HepG2 (cell line): ENCODE results near the gene LRIG1. TPM values are rescaled to one million over a fixed set of nuclear protein-coding genes. Genes with fewer than 3 reads are reported as not detected.

ENCODE experiments used
- ATAC-seq: fragments of 200-7000 bp; cut with Tn5 transposase; 3 replicates; pipeline ENCODE4 v1.9.1; 2020; ENCODE audit warnings: mild to moderate bottlenecking, moderate library complexity
- BruUV-seq: library from RNA; stranded (reverse); fragments of 400-500 nt; replicated peaks from 2 replicates; lab custom pipeline; 2021; lab: Mats Ljungman, UMichigan
- CTCF ChIA-PET: fragments of 300-600 bp; formaldehyde crosslinking; extraction: SDS; loops from one replicate; lab custom pipeline; 2021; ENCODE audit warnings: low total read pairs, inconsistent platforms, low intra/inter-chr PET ratio; lab: Yijun Ruan, JAX
- POLR2A ChIA-PET: fragments of 350-600 bp; sonication (Branson Sonifier 250); formaldehyde crosslinking; loops from one replicate; lab custom pipeline; 2020; ENCODE audit warnings: antibody characterized with exemption, inconsistent platforms; lab: Yijun Ruan, JAX
- DNase-seq: peaks from one replicate; pipeline ENCODE4 v3.0.0-alpha.2; 2015; ENCODE audit warnings: low spot score
- FAIRE-seq: peaks from 3 replicates; lab custom pipeline; 2011; peaks lifted over from hg19 to GRCh38; lab: Jason Lieb, UNC
- H2AFZ ChIP-seq: one replicate; pipeline ENCODE4 v1.6.1; 2011; ENCODE audit warnings: low read length, inconsistent platforms
- H3K27ac ChIP-seq: fragments of 300-600 bp; 3 replicates; pipeline ENCODE4 v1.8.0; 2011; ENCODE audit warnings: mixed run types, mild to moderate bottlenecking, mixed read lengths, low read length, inconsistent platforms; ENCODE audit not compliant: insufficient read depth; ENCODE audit errors: extremely low read length
- H3K27me3 ChIP-seq, 2 experiments: fragments of 200-600 bp in 1 of 2; 2 replicates in 1 of 2; 3 replicates in 1 of 2; pipeline versions ENCODE4 v1.6.0 to v1.8.0; 2011; ENCODE audit warnings: low read length in 2 of 2, mild to moderate bottlenecking in 2 of 2, moderate library complexity in 2 of 2, inconsistent platforms in 1 of 2; ENCODE audit not compliant: insufficient read depth in 2 of 2, control insufficient read depth in 1 of 2
- H3K36me3 ChIP-seq, 2 experiments: fragments of 200-600 bp in 1 of 2; replicated peaks in 1 of 2; 2 replicates in 1 of 2; 3 replicates in 1 of 2; pipeline versions ENCODE4 v1.5.1 to v1.8.0; 2011; ENCODE audit warnings: low read length in 2 of 2, inconsistent platforms in 1 of 2; ENCODE audit not compliant: insufficient read depth in 2 of 2, control insufficient read depth in 1 of 2
- H3K4me1 ChIP-seq: 2 replicates; pipeline ENCODE4 v1.5.1; 2012; ENCODE audit warnings: low read length, inconsistent platforms; ENCODE audit not compliant: insufficient read depth
- H3K4me2 ChIP-seq: 2 replicates; pipeline ENCODE4 v1.6.0; 2011; ENCODE audit warnings: low read depth, low read length, inconsistent platforms
- H3K4me3 ChIP-seq, 3 experiments: fragments of 200-600 bp in 1 of 3; sonication (generic), shearing (Covaris generic) in 1 of 3; replicated peaks in 1 of 3; 2 replicates each; pipeline ENCODE4 v1.5.1; 2011 to 2016; ENCODE audit warnings: low read length in 3 of 3, inconsistent platforms in 2 of 3, low read depth in 2 of 3, mild to moderate bottlenecking in 2 of 3, control low read depth in 1 of 3, mixed read lengths in 1 of 3; ENCODE audit not compliant: insufficient read depth in 1 of 3
- H3K79me2 ChIP-seq: one replicate; pipeline ENCODE4 v1.6.1; 2011; ENCODE audit warnings: low read length, inconsistent platforms; ENCODE audit not compliant: insufficient read depth
- H3K9ac ChIP-seq: 2 replicates; pipeline ENCODE4 v1.6.0; 2011; ENCODE audit warnings: mild to moderate bottlenecking, low read depth, low read length, inconsistent platforms; ENCODE audit not compliant: insufficient read depth
- H3K9me3 ChIP-seq: 2 replicates; pipeline ENCODE4 v1.5.1; 2012; ENCODE audit warnings: mild to moderate bottlenecking, low read length
- H4K20me1 ChIP-seq: 2 replicates; pipeline ENCODE4 v1.6.0; 2011; ENCODE audit warnings: inconsistent platforms, mild to moderate bottlenecking, low read length, moderate library complexity; ENCODE audit not compliant: insufficient read depth
- ARNT2 ChIP-seq: sonication (generic); formaldehyde crosslinking; IDR thresholded peaks from 2 replicates; pipeline ENCODE4 v1.8.0; 2022; ENCODE audit warnings: mild to moderate bottlenecking, low read depth, missing genetic modification reagents, moderate library complexity
- ATM ChIP-seq: fragments of 450-650 bp; IDR thresholded peaks from 2 replicates; pipeline ENCODE4 v1.7.1; 2017; ENCODE audit warnings: mild to moderate bottlenecking, borderline replicate concordance
- HDAC2 ChIP-seq: sonication (generic); formaldehyde crosslinking; IDR thresholded peaks from 2 replicates; pipeline ENCODE4 v1.4.0; 2020; ENCODE audit warnings: missing genetic modification reagents
- HMGA1 ChIP-seq: sonication (generic); formaldehyde crosslinking; conservative IDR thresholded peaks from 2 replicates; pipeline ENCODE4 v1.4.0; 2020; ENCODE audit warnings: missing genetic modification reagents
- RARG ChIP-seq: sonication (generic); formaldehyde crosslinking; IDR thresholded peaks from 2 replicates; pipeline ENCODE4 v1.4.0; 2020; ENCODE audit warnings: low read depth, mild to moderate bottlenecking, missing genetic modification reagents
- RBAK ChIP-seq: sonication (generic); formaldehyde crosslinking; IDR thresholded peaks from 2 replicates; pipeline ENCODE4 v1.5.1; 2020; ENCODE audit warnings: mild to moderate bottlenecking, missing genetic modification reagents
- RFXANK ChIP-seq: IDR thresholded peaks from 2 replicates; pipeline ENCODE4 v1.6.1; 2016
- TCF12 ChIP-seq, 2 experiments: fragments of 450-650 bp in 1 of 2; sonication (generic) in 1 of 2; formaldehyde crosslinking in 1 of 2; IDR thresholded peaks; 2 replicates each; pipeline versions ENCODE4 v1.6.1 to v1.8.0; 2017 to 2022; ENCODE audit warnings: antibody characterized with exemption in 1 of 2, mild to moderate bottlenecking in 1 of 2, missing genetic modification reagents in 1 of 2, moderate library complexity in 1 of 2
- TOPORS ChIP-seq: sonication (generic); formaldehyde crosslinking; IDR thresholded peaks from 2 replicates; pipeline ENCODE4 v1.8.0; 2023; ENCODE audit warnings: mild to moderate bottlenecking, missing genetic modification reagents
- ZMYM4 ChIP-seq: sonication (generic); formaldehyde crosslinking; IDR thresholded peaks from 2 replicates; pipeline ENCODE4 v1.8.1; 2023; ENCODE audit warnings: mild to moderate bottlenecking, missing genetic modification reagents
- ZNF138 ChIP-seq: sonication (generic); formaldehyde crosslinking; IDR thresholded peaks from 2 replicates; pipeline ENCODE4 v1.5.0; 2020; ENCODE audit warnings: mild to moderate bottlenecking, low read depth, missing genetic modification reagents
- ZNF501 ChIP-seq: sonication (generic); formaldehyde crosslinking; IDR thresholded peaks from 2 replicates; pipeline ENCODE4 v1.5.1; 2020; ENCODE audit warnings: mild to moderate bottlenecking, moderate library complexity, missing genetic modification reagents
- ZNF546 ChIP-seq: sonication (generic); formaldehyde crosslinking; conservative IDR thresholded peaks from 2 replicates; pipeline ENCODE4 v1.8.1; 2023; ENCODE audit warnings: mild to moderate bottlenecking, missing genetic modification reagents
- WGBS: methylation state at CpG from one replicate; pipeline ENCODE4 v1.1.6; 2017; ENCODE audit warnings: low lambda C conversion rate; 5-methylcytosine and 5-hydroxymethylcytosine counted together
- in situ Hi-C: cut with HindIII; loops from 2 replicates; pipeline ENCODE4 v1.10.0; 2017; ENCODE audit warnings: low pct_unique_long_range_greater_than_20kb; ENCODE audit not compliant: extremely low pct_ligation_motif_present
- intact Hi-C: fragments of 100-400 bp; cut with micrococcal nuclease; formaldehyde crosslinking; loops from one replicate; pipeline ENCODE4 v1.10.0; 2022; ENCODE audit not compliant: unreplicated experiment
- polyA plus RNA-seq, 8 experiments: library from polyadenylated mRNA; depleted of rRNA in 3 of 8; stranded (reverse) in 7 of 8; unstranded in 1 of 8; fragments of >200 nt; fragmentation: Illumina TruSeq in 4 of 8; extraction: Trizol in 4 of 8; gene quantifications; 2 replicates each; pipeline versions ENCODE4 v1.2.1 to v1.2.3, GENCODE V29; 2011 to 2016; ENCODE audit warnings: low read depth in 4 of 8, missing spikeins in 1 of 8, mixed read lengths in 1 of 8; ENCODE audit not compliant: insufficient read depth in 1 of 8
- total RNA-seq, 5 experiments: library from RNA; depleted of rRNA; stranded (reverse); fragments of >200 nt; fragmentation: Illumina TruSeq; extraction: Trizol; gene quantifications; 2 replicates each; pipeline ENCODE4 v1.2.3, GENCODE V29; 2016; ENCODE audit warnings: low read depth in 1 of 5
- TF ChIP-seq, protein P1 (sequence below): sonication (generic); formaldehyde crosslinking; IDR thresholded peaks from 2 replicates; pipeline ENCODE4 v1.4.0; 2020; ENCODE audit warnings: missing genetic modification reagents
- TF ChIP-seq, protein P2 (sequence below): sonication (generic); formaldehyde crosslinking; IDR thresholded peaks from 2 replicates; pipeline ENCODE4 v1.4.0; 2020; ENCODE audit warnings: missing genetic modification reagents

Gene LRIG1
- total and polyA plus RNA-seq, 2 of the 13 experiments (the other 11 are each of a cell fraction or from before 2014, with no cell fraction given), result 17.8 to 24.8 TPM

DNA sequence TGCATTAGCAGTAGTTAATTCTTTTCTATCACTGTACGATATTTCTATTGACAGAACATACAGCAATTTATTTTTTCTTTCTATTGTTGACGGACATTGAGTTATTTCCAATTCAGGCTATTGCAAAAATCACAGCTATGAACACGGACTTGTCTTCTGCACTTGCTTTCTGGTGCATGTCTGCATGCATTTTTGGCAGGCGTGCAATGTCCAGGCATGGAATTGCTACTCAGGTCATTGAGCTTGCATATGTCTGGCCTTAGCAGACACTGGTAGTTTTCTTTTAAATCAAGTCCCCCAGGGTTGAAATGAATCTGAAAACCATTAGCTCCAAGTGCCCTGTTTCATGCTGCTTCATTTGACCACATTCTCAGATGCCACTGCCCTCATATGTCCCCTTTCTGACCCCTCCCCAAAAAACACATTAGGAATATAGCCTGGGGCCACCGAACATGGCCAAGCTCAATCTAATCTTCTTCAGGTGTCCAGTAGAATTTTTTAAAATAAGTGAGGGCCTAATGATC, 72.8 kb downstream of the LRIG1 start:
- intact Hi-C loops, result no loop called here
- Histone ChIP-seq H3K9ac (no peak overlapping the region), H3K27me3 (no peaks in the 10 kb centered on the region), H3K27ac (no peak overlapping the region), H3K36me3 (peaks cover 0 to 3% of the 10 kb centered on the region in 2 experiments; a peak in 2 of 5 replicates), H3K4me1 (peaks cover 36% of the 10 kb centered on the region), H4K20me1 (no peaks in the 10 kb centered on the region), H3K4me2 (no peak overlapping the region), H3K9me3 (no peaks in the 10 kb centered on the region), H3K79me2 (peaks cover 27% of the 10 kb centered on the region), H3K4me3 (no peak overlapping the region), H2AFZ (no peak overlapping the region)
- ATAC-seq, result no peak
- TF ChIP-seq RFXANK (no peak), ZNF138 (CRISPR knock-in tag) (no peak), ZNF546 (CRISPR knock-in tag) (no peak)
- BruUV-seq, result no TSS peak
- POLR2A ChIA-PET, result no interaction called here
- WGBS, result 94% methylated on average over 5 of the region's 5 CpGs
- in situ Hi-C loops, result no loop called here
- FAIRE-seq, result no peak
- DNase-seq, result no peak
- CTCF ChIA-PET, result no interaction called here

DNA sequence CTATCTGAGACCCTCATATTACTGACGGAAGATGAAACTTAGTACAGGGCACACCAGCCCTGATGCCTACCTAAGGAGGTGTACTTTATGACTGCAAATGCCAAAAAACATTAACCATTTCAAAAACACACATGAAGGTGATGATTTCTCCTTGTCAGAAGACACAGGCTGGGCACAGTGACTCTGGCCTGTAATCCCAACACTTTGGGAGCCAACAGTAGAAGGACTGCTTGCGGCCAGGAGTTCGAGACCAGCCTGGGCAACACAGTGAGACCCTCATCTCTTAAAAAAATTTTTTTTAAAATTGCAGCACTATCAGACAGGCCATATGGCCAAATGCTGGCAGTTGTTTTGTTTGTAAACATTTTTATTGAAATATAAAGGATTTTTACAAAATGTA, 73.5 kb downstream of the LRIG1 start:
- H3K27me3 ChIP-seq, result no peaks in the 10 kb centered on the region
- ChIA-PET POLR2A (no interaction called here), CTCF (no interaction called here)
- H3K27ac ChIP-seq, result no peak overlapping the region
- in situ Hi-C loops (no loop called here), intact Hi-C loops (no loop called here)
- peaks cover 25% of the 10 kb centered on the region for H3K79me2 ChIP-seq
- peaks cover 30% of the 10 kb centered on the region for H3K4me1 ChIP-seq
- peaks cover 4% of the 10 kb centered on the region; the same call in 1 of the 2 replicates for H3K9me3 ChIP-seq
- H2AFZ ChIP-seq, result no peak overlapping the region
- ATAC-seq, result no peak
- H3K4me3 ChIP-seq, result no peak overlapping the region
- no TSS peak for BruUV-seq
- no peaks in the 10 kb centered on the region for H4K20me1 ChIP-seq
- WGBS, result 93% methylated on average over 3 of the region's 3 CpGs
- no peak for FAIRE-seq
- H3K9ac ChIP-seq, result no peak overlapping the region
- DNase-seq, result no peak
- H3K36me3 ChIP-seq, result peaks cover 0 to 3% of the 10 kb centered on the region in 2 experiments; a peak in 2 of 5 replicates
- no peak overlapping the region for H3K4me2 ChIP-seq
- TF ChIP-seq RBAK (CRISPR knock-in tag) (no peak), TCF12 (IDR thresholded peaks at IDR 0.05) (no peak), TCF12 (CRISPR knock-in tag; IDR thresholded peaks at IDR 0.05) (no peak), RARG (CRISPR knock-in tag) (no peak), ARNT2 (CRISPR knock-in tag) (no peak), ATM (no peak), ZMYM4 (CRISPR knock-in tag) (no peak), HDAC2 (CRISPR knock-in tag) (no peak), HMGA1 (CRISPR knock-in tag) (no peak), ZNF501 (no peak), TOPORS (CRISPR knock-in tag) (no peak)
- TF ChIP-seq, protein P1, sequence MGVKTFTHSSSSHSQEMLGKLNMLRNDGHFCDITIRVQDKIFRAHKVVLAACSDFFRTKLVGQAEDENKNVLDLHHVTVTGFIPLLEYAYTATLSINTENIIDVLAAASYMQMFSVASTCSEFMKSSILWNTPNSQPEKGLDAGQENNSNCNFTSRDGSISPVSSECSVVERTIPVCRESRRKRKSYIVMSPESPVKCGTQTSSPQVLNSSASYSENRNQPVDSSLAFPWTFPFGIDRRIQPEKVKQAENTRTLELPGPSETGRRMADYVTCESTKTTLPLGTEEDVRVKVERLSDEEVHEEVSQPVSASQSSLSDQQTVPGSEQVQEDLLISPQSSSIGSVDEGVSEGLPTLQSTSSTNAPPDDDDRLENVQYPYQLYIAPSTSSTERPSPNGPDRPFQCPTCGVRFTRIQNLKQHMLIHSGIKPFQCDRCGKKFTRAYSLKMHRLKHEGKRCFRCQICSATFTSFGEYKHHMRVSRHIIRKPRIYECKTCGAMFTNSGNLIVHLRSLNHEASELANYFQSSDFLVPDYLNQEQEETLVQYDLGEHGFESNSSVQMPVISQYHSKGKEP (CRISPR knock-in tag), result no peak
- TF ChIP-seq, protein P2, sequence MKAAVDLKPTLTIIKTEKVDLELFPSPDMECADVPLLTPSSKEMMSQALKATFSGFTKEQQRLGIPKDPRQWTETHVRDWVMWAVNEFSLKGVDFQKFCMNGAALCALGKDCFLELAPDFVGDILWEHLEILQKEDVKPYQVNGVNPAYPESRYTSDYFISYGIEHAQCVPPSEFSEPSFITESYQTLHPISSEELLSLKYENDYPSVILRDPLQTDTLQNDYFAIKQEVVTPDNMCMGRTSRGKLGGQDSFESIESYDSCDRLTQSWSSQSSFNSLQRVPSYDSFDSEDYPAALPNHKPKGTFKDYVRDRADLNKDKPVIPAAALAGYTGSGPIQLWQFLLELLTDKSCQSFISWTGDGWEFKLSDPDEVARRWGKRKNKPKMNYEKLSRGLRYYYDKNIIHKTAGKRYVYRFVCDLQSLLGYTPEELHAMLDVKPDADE (CRISPR knock-in tag), result no peak
